Liver (tissue), 9 donors: Measurements from ENCODE around the gene KRT81. TPM values are rescaled to one million over a fixed set of nuclear protein-coding genes. Genes with fewer than 3 reads are reported as not detected.

Source experiments
- DNase-seq: peaks from one replicate; pipeline ENCODE4 v3.0.0-alpha.2; 2017; ENCODE audit warnings: low spot score
- H3K27ac ChIP-seq, 2 donors: one replicate each; pipeline ENCODE4 v1.7.0; 2013; ENCODE audit warnings: inconsistent platforms in 2 of 2, low read length in 2 of 2, control low read depth in 1 of 2, low read depth in 1 of 2, mild to moderate bottlenecking in 1 of 2
- H3K27me3 ChIP-seq, 4 donors: one replicate each; pipeline versions ENCODE4 v1.6.1 to v1.7.0; 2013; ENCODE audit warnings: low read length in 3 of 4, inconsistent platforms in 1 of 4, mild to moderate bottlenecking in 1 of 4, moderate library complexity in 1 of 4; ENCODE audit not compliant: control insufficient read depth in 4 of 4, insufficient read depth in 4 of 4
- H3K36me3 ChIP-seq, 4 donors: one replicate each; pipeline versions ENCODE4 v1.6.1 to v1.7.0; 2013; ENCODE audit warnings: low read length in 3 of 4, mild to moderate bottlenecking in 3 of 4, low read depth in 1 of 4, moderate library complexity in 1 of 4; ENCODE audit not compliant: control insufficient read depth in 4 of 4, insufficient read depth in 3 of 4
- H3K4me1 ChIP-seq, 4 donors: one replicate each; pipeline versions ENCODE4 v1.6.1 to v1.7.0; 2013; ENCODE audit warnings: low read length in 3 of 4, mild to moderate bottlenecking in 3 of 4, moderate library complexity in 1 of 4; ENCODE audit not compliant: control insufficient read depth in 4 of 4, insufficient read depth in 4 of 4
- H3K4me3 ChIP-seq, 3 donors: one replicate each; pipeline versions ENCODE4 v1.6.1 to v1.7.0; 2013; ENCODE audit warnings: low read length in 3 of 3, control low read depth in 1 of 3, low read depth in 1 of 3, mild to moderate bottlenecking in 1 of 3
- H3K9ac ChIP-seq, 2 donors: one replicate each; pipeline ENCODE4 v1.7.0; 2013; ENCODE audit warnings: low read length in 2 of 2, mild to moderate bottlenecking in 2 of 2, moderate library complexity in 2 of 2, control low read depth in 1 of 2, low read depth in 1 of 2
- H3K9me3 ChIP-seq, 4 donors: one replicate each; pipeline versions ENCODE4 v1.6.1 to v1.7.0; 2013; ENCODE audit warnings: low read length in 3 of 4; ENCODE audit not compliant: control insufficient read depth in 4 of 4
- ATF3 ChIP-seq: IDR thresholded peaks from 2 replicates; pipeline ENCODE4 v1.6.1; 2016; ENCODE audit warnings: antibody characterized with exemption
- CTCF ChIP-seq: fragments of 150-350 bp; IDR thresholded peaks from 2 replicates; pipeline ENCODE4 v1.5.1; 2017; ENCODE audit warnings: improper control_type of control experiment, low read depth, low read length; ENCODE audit not compliant: missing input control
- EGR1 ChIP-seq, 2 donors: IDR thresholded peaks; 2 replicates each; pipeline ENCODE4 v1.6.1; 2016 to 2018; ENCODE audit warnings: antibody characterized with exemption in 2 of 2, low read depth in 2 of 2
- FOXA1 ChIP-seq: IDR thresholded peaks from 2 replicates; pipeline ENCODE4 v1.6.1; 2016; ENCODE audit warnings: antibody characterized with exemption
- FOXA2 ChIP-seq: IDR thresholded peaks from 2 replicates; pipeline ENCODE4 v1.6.1; 2016; ENCODE audit warnings: antibody characterized with exemption
- GABPA ChIP-seq, 2 donors: IDR thresholded peaks in 1 of 2; conservative IDR thresholded peaks in 1 of 2; 2 replicates each; pipeline ENCODE4 v1.6.1; 2016; ENCODE audit warnings: antibody characterized with exemption in 2 of 2, mild to moderate bottlenecking in 1 of 2, moderate library complexity in 1 of 2
- HNF4A ChIP-seq, 2 donors: conservative IDR thresholded peaks; 2 replicates each; pipeline ENCODE4 v1.6.1; 2016; ENCODE audit warnings: antibody characterized with exemption in 2 of 2, mild to moderate bottlenecking in 2 of 2
- HNF4G ChIP-seq: IDR thresholded peaks from 2 replicates; pipeline ENCODE4 v1.6.1; 2016; ENCODE audit warnings: antibody characterized with exemption
- JUND ChIP-seq, 2 donors: IDR thresholded peaks; 2 replicates each; pipeline ENCODE4 v1.6.1; 2016; ENCODE audit warnings: antibody characterized with exemption in 2 of 2
- NR2F2 ChIP-seq: IDR thresholded peaks from 2 replicates; pipeline ENCODE4 v1.6.1; 2016; ENCODE audit warnings: antibody characterized with exemption
- RAD21 ChIP-seq, 2 donors: IDR thresholded peaks; 2 replicates each; pipeline ENCODE4 v1.6.1; 2016; ENCODE audit warnings: antibody characterized with exemption in 2 of 2, mild to moderate bottlenecking in 2 of 2
- RXRA ChIP-seq, 2 donors: IDR thresholded peaks; 2 replicates each; pipeline ENCODE4 v1.6.1; 2017 to 2018; ENCODE audit warnings: antibody characterized with exemption in 2 of 2, mild to moderate bottlenecking in 1 of 2
- SP1 ChIP-seq: IDR thresholded peaks from 2 replicates; pipeline ENCODE4 v1.6.1; 2018; ENCODE audit warnings: antibody characterized with exemption, mild to moderate bottlenecking
- TAF1 ChIP-seq: conservative IDR thresholded peaks from 2 replicates; pipeline ENCODE4 v1.6.1; 2016; ENCODE audit warnings: antibody characterized with exemption, mild to moderate bottlenecking
- YY1 ChIP-seq: IDR thresholded peaks from 2 replicates; pipeline ENCODE4 v1.6.1; 2016; ENCODE audit warnings: antibody characterized with exemption, mild to moderate bottlenecking
- ZBTB33 ChIP-seq: IDR thresholded peaks from 2 replicates; pipeline ENCODE4 v1.6.1; 2016; ENCODE audit warnings: antibody characterized with exemption
- WGBS: extraction: QIAGEN DNeasy Blood & Tissue Kit; methylation state at CpG from one replicate; pipeline ENCODE4 v1.1.7; 2013; 5-methylcytosine and 5-hydroxymethylcytosine counted together
- polyA plus RNA-seq, 2 donors: library from polyadenylated mRNA; stranded (reverse) in 1 of 2; unstranded in 1 of 2; fragments of 200-250 nt in 1 of 2; fragments of >200 nt in 1 of 2; fragmentation: Nextera tagmentation in 1 of 2; extraction: Ambion mirVana in 1 of 2; gene quantifications; one replicate each; pipeline versions ENCODE4 v1.2.1 to v1.2.3, GENCODE V29; 2013 to 2015
- total RNA-seq, 2 donors: library from RNA; depleted of rRNA; stranded (reverse); fragments of >200 nt; gene quantifications; one replicate each; pipeline ENCODE4 v1.2.3, GENCODE V29; 2014
- TF ChIP-seq, protein P1 (sequence below): IDR thresholded peaks from 2 replicates; pipeline ENCODE4 v1.6.1; 2016; ENCODE audit warnings: antibody characterized with exemption
- TF ChIP-seq, protein P2 (sequence below): IDR thresholded peaks from 2 replicates; pipeline ENCODE4 v1.6.1; 2016; ENCODE audit warnings: antibody characterized with exemption, mild to moderate bottlenecking
- donor health status: healthy.
- donor health status: healthy.
- donor health status: healthy.
- donor health status: healthy.
- donor health status: healthy.

Gene KRT81
- total and polyA plus RNA-seq, 4 donors, result not detected

DNA sequence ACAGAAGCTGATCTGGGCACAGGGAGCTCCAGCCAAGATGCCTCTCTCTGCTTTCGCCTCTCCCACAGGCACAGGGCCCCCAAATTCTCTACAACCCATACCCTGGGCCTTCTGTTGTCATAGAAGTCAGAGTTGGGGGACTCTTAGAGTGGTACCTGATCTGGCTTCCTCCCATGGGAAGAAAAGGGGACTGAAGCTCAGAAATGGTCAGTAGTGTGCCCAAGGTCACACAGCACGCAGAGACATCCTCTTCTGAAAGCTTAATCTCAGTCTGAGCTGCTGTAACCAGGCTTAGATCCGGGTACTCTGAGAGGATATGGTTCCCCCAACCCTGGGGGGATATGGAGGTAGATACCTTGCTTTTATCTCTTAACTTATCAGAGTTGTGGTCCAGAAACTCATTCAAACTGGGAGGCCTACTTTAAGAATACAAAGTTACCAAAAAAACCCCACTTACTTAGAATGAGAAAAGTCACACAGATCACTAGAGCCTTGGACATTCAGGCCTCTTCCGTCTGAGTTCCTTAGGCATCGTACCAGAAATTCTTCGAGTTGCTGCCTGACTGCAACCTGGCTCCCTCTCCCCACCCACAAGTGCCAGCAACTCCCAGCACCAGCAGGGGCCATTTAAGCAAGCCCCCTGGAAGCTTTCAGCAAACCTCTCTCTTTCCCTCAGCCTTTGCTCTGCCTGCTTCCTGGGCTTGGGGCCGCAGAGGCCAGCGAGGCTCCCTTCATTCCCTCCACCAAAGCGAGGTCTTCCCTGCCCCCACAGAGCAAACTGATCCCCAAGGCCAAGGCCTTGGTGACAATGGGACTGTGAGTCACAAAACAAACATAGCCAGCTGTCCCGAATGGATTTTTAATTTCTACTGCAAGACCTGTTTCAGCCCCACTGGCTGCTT is 44.4 kb downstream of the KRT81 start:
- no peaks in the 10 kb centered on the region for H3K36me3 ChIP-seq
- H3K4me3 ChIP-seq, result no peak overlapping the region
- DNase-seq, result no peak
- no peaks in the 10 kb centered on the region for H3K4me1 ChIP-seq
- no peaks in the 10 kb centered on the region for H3K9me3 ChIP-seq
- WGBS, result 69% methylated on average over 10 of the region's 10 CpGs
- no peak overlapping the region for H3K9ac ChIP-seq
- no peak overlapping the region for H3K27ac ChIP-seq
- H3K27me3 ChIP-seq, result peaks cover 0 to 9% (median 1%) of the 10 kb centered on the region in 4 donors
- TF ChIP-seq RAD21 (IDR thresholded peaks at IDR 0.05) (no peak), FOXA1 (no peak), YY1 (no peak), SP1 (peak; percentile 9), EGR1 (IDR thresholded peaks at IDR 0.05; ENCODE audit: low read depth in 2 of 2) (no peak), ZBTB33 (no peak), GABPA (IDR thresholded peaks at IDR 0.05 in 1 of 2, conservative IDR thresholded peaks at IDR 0.05 in 1 of 2) (no peak), NR2F2 (no peak), HNF4G (no peak), JUND (IDR thresholded peaks at IDR 0.05) (peak; percentile 55 to 62), FOXA2 (no peak)
- TF ChIP-seq, protein P1, sequence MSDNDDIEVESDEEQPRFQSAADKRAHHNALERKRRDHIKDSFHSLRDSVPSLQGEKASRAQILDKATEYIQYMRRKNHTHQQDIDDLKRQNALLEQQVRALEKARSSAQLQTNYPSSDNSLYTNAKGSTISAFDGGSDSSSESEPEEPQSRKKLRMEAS, result no peak

DNA sequence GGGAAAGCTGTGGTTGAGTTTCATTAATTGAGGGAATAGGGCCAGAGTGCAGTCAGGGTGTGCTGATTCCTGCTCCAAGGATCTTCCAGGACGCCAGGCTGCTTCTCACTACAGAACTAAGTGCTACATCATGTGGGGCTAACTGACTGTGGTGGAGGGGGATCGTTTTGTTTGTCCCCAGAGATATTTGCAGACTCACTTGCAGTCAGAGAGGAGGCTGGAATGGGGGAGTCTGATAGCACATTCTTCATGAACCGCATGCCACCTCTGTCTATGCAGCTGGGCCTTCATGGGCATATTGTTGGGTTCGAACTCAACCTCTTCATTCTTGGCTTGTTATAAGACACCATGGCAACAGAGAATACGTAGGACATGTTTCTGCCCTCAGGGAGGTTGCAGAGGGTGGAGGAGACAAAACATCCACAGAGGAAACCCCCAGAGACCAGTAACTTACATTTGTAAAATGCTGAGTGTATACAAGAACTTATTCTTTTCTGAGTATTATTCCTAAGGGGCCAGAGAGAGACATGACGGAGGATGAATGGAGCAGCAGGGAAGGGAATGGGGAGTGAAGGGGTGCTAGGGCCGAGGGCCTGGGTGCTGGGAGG is 45.3 kb downstream of the KRT81 start:
- Histone ChIP-seq H3K9me3 (no peaks in the 10 kb centered on the region), H3K4me3 (no peak overlapping the region), H3K9ac (no peak overlapping the region), H3K27ac (no peak overlapping the region), H3K4me1 (no peaks in the 10 kb centered on the region), H3K27me3 (peaks cover 0 to 9% (median 1%) of the 10 kb centered on the region in 4 donors), H3K36me3 (no peaks in the 10 kb centered on the region)
- no peak for DNase-seq
- TF ChIP-seq YY1 (no peak), JUND (IDR thresholded peaks at IDR 0.05) (no peak), HNF4A (conservative IDR thresholded peaks at IDR 0.05) (no peak), SP1 (no peak), TAF1 (no peak), FOXA1 (no peak), RAD21 (IDR thresholded peaks at IDR 0.05) (no peak), NR2F2 (no peak), RXRA (IDR thresholded peaks at IDR 0.05) (no peak), GABPA (IDR thresholded peaks at IDR 0.05 in 1 of 2, conservative IDR thresholded peaks at IDR 0.05 in 1 of 2) (no peak), ZBTB33 (no peak), ATF3 (no peak), EGR1 (IDR thresholded peaks at IDR 0.05; ENCODE audit: low read depth in 2 of 2) (no peak), CTCF (no peak), HNF4G (no peak)
- TF ChIP-seq, protein P1, result no peak
- TF ChIP-seq, protein P2, sequence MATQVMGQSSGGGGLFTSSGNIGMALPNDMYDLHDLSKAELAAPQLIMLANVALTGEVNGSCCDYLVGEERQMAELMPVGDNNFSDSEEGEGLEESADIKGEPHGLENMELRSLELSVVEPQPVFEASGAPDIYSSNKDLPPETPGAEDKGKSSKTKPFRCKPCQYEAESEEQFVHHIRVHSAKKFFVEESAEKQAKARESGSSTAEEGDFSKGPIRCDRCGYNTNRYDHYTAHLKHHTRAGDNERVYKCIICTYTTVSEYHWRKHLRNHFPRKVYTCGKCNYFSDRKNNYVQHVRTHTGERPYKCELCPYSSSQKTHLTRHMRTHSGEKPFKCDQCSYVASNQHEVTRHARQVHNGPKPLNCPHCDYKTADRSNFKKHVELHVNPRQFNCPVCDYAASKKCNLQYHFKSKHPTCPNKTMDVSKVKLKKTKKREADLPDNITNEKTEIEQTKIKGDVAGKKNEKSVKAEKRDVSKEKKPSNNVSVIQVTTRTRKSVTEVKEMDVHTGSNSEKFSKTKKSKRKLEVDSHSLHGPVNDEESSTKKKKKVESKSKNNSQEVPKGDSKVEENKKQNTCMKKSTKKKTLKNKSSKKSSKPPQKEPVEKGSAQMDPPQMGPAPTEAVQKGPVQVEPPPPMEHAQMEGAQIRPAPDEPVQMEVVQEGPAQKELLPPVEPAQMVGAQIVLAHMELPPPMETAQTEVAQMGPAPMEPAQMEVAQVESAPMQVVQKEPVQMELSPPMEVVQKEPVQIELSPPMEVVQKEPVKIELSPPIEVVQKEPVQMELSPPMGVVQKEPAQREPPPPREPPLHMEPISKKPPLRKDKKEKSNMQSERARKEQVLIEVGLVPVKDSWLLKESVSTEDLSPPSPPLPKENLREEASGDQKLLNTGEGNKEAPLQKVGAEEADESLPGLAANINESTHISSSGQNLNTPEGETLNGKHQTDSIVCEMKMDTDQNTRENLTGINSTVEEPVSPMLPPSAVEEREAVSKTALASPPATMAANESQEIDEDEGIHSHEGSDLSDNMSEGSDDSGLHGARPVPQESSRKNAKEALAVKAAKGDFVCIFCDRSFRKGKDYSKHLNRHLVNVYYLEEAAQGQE, result no peak
- 70% methylated on average over 7 of the region's 7 CpGs for WGBS
